Skeletal muscle satellite cell (primary cell): ENCODE data around the gene NKAIN1. TPM values are rescaled to one million over a fixed set of nuclear protein-coding genes. Genes with fewer than 3 reads are reported as not detected.
"Not testable (repeated sequence)": the region's sequence is repeated elsewhere in the genome, so short reads cannot be mapped to it uniquely, and the experiment has no call there.

Experiments used
- H3K27me3 ChIP-seq: 2 replicates; pipeline ENCODE4 v1.7.0; 2013; ENCODE audit warnings: low read length; ENCODE audit not compliant: control insufficient read depth, insufficient read depth
- H3K36me3 ChIP-seq: 2 replicates; pipeline ENCODE4 v1.7.0; 2013; ENCODE audit warnings: mild to moderate bottlenecking, control low read depth, low read length; ENCODE audit not compliant: insufficient read depth
- H3K4me1 ChIP-seq: 2 replicates; pipeline ENCODE4 v1.7.0; 2013; ENCODE audit warnings: low read length; ENCODE audit not compliant: control insufficient read depth, insufficient read depth
- H3K4me2 ChIP-seq: 2 replicates; pipeline ENCODE4 v1.7.0; 2013; ENCODE audit warnings: mild to moderate bottlenecking, low read length
- H3K4me3 ChIP-seq: 2 replicates; pipeline ENCODE4 v1.7.0; 2013; ENCODE audit warnings: low read length
- H3K9ac ChIP-seq: 2 replicates; pipeline ENCODE4 v1.7.0; 2013; ENCODE audit warnings: mild to moderate bottlenecking, low read depth, low read length, moderate library complexity
- H3K9me3 ChIP-seq: replicated peaks from 2 replicates; pipeline ENCODE4 v1.7.0; 2013; ENCODE audit warnings: mild to moderate bottlenecking, control low read depth, low read length
- total RNA-seq: library from RNA; depleted of rRNA; stranded (reverse); fragments of >200 nt; gene quantifications from 2 replicates; pipeline ENCODE4 v1.2.3, GENCODE V29; 2012; rRNA removed

Gene NKAIN1
- total RNA-seq = 0.22 TPM in 1 of 2 replicates, not detected in the other

- peaks cover 68% of the 10 kb centered on the region for H3K27me3 ChIP-seq
- no peaks in the 10 kb centered on the region for H3K9me3 ChIP-seq
- peak within 1 kb of the TSS; percentile 72 for H3K4me2 ChIP-seq
- H3K36me3 ChIP-seq = no peaks in the 10 kb centered on the region
- H3K9ac ChIP-seq = no peak within 1 kb of the TSS
- peak within 1 kb of the TSS; percentile 57 for H3K4me3 ChIP-seq
- peaks cover 7% of the 10 kb centered on the region for H3K4me1 ChIP-seq
Observed at GRCh38 chr1:31239653-31240241, at the start of gene NKAIN1. Gene NKAIN1, minus strand, starts transcription at chr1:31239887. Its CDS starts 340 bp downstream, at chr1:31239547.

GRCh38 chr1:31289021-31289420 lies 49.3 kb upstream of the NKAIN1 start:
- Histone ChIP-seq H3K4me3 (no peak overlapping the region), H3K9ac (no peak overlapping the region), H3K9me3 (no peaks in the 10 kb centered on the region), H3K27me3 (no peaks in the 10 kb centered on the region), H3K4me2 (no peak overlapping the region), H3K36me3 (peaks cover 54% of the 10 kb centered on the region), H3K4me1 (no peaks in the 10 kb centered on the region)

GRCh38 chr1:31287791-31288190 lies 48.1 kb upstream of the NKAIN1 start:
- H3K4me2 ChIP-seq, H3K9me3 ChIP-seq, H3K4me1 ChIP-seq, H3K27me3 ChIP-seq, H3K9ac ChIP-seq, H3K4me3 ChIP-seq: not testable (repeated sequence)
- H3K36me3 ChIP-seq = peaks cover 57% of the 10 kb centered on the region

- not testable (repeated sequence) for H3K27me3 ChIP-seq, H3K9ac ChIP-seq, H3K4me3 ChIP-seq, H3K4me1 ChIP-seq, H3K4me2 ChIP-seq, H3K9me3 ChIP-seq
- H3K36me3 ChIP-seq = peaks cover 44% of the 10 kb centered on the region
Observed at GRCh38 chr1:31282426-31282825, 42.7 kb upstream of the NKAIN1 start.

GRCh38 chr1:31273619-31274018 lies 33.9 kb upstream of the NKAIN1 start:
- no peak overlapping the region for H3K4me3 ChIP-seq
- peaks cover 57% of the 10 kb centered on the region for H3K36me3 ChIP-seq

GRCh38 chr1:31272369-31272768 lies 32.7 kb upstream of the NKAIN1 start:
- H3K27me3 ChIP-seq = no peaks in the 10 kb centered on the region
- H3K4me1 ChIP-seq = no peaks in the 10 kb centered on the region
- H3K4me3 ChIP-seq = no peak overlapping the region
- H3K4me2 ChIP-seq = no peak overlapping the region
- peaks cover 61% of the 10 kb centered on the region for H3K36me3 ChIP-seq
- no peaks in the 10 kb centered on the region for H3K9me3 ChIP-seq
- H3K9ac ChIP-seq = no peak overlapping the region

More at GRCh38 chr1:31273619-31274018, 33.9 kb upstream of the NKAIN1 start:
- Histone ChIP-seq H3K27me3 (no peaks in the 10 kb centered on the region), H3K9me3 (no peaks in the 10 kb centered on the region), H3K4me2 (no peak overlapping the region), H3K4me1 (no peaks in the 10 kb centered on the region), H3K9ac (no peak overlapping the region)

- Histone ChIP-seq H3K4me3 (no peak overlapping the region), H3K4me1 (no peaks in the 10 kb centered on the region), H3K36me3 (peaks cover 58% of the 10 kb centered on the region)
Observed at GRCh38 chr1:31266547-31266946, 26.9 kb upstream of the NKAIN1 start.

GRCh38 chr1:31264790-31265386 lies 25.2 kb upstream of the NKAIN1 start:
- Histone ChIP-seq H3K36me3 (peaks cover 53% of the 10 kb centered on the region), H3K9me3 (no peaks in the 10 kb centered on the region), H3K4me3 (no peak overlapping the region), H3K4me1 (no peaks in the 10 kb centered on the region), H3K4me2 (no peak overlapping the region), H3K9ac (no peak overlapping the region), H3K27me3 (no peaks in the 10 kb centered on the region)

More at GRCh38 chr1:31266547-31266946, 26.9 kb upstream of the NKAIN1 start:
- Histone ChIP-seq H3K27me3 (no peaks in the 10 kb centered on the region), H3K9me3 (no peaks in the 10 kb centered on the region), H3K9ac (no peak overlapping the region), H3K4me2 (no peak overlapping the region)

GRCh38 chr1:31263408-31263807 lies 23.7 kb upstream of the NKAIN1 start:
- no peaks in the 10 kb centered on the region for H3K9me3 ChIP-seq
- no peak overlapping the region for H3K9ac ChIP-seq
- no peak overlapping the region for H3K4me2 ChIP-seq
- no peaks in the 10 kb centered on the region for H3K4me1 ChIP-seq
- H3K27me3 ChIP-seq = no peaks in the 10 kb centered on the region
- no peak overlapping the region for H3K4me3 ChIP-seq
- peaks cover 54% of the 10 kb centered on the region for H3K36me3 ChIP-seq

GRCh38 chr1:31262393-31262792 lies 22.7 kb upstream of the NKAIN1 start:
- not testable (repeated sequence) for H3K9me3 ChIP-seq, H3K27me3 ChIP-seq, H3K4me3 ChIP-seq, H3K4me2 ChIP-seq, H3K9ac ChIP-seq, H3K4me1 ChIP-seq
- peaks cover 54% of the 10 kb centered on the region for H3K36me3 ChIP-seq

- no peaks in the 10 kb centered on the region for H3K9me3 ChIP-seq
- H3K9ac ChIP-seq = no peak overlapping the region
- H3K27me3 ChIP-seq = no peaks in the 10 kb centered on the region
- no peaks in the 10 kb centered on the region for H3K4me1 ChIP-seq
- no peak overlapping the region for H3K4me2 ChIP-seq
- H3K4me3 ChIP-seq = no peak overlapping the region
- peaks cover 57% of the 10 kb centered on the region for H3K36me3 ChIP-seq
Observed at GRCh38 chr1:31261916-31262315, 22.2 kb upstream of the NKAIN1 start.

GRCh38 chr1:31259746-31260145 lies 20.1 kb upstream of the NKAIN1 start:
- no peaks in the 10 kb centered on the region for H3K9me3 ChIP-seq
- no peak overlapping the region for H3K4me3 ChIP-seq
- H3K4me2 ChIP-seq = no peak overlapping the region
- peaks cover 49% of the 10 kb centered on the region for H3K36me3 ChIP-seq
- H3K4me1 ChIP-seq = no peaks in the 10 kb centered on the region
- no peaks in the 10 kb centered on the region for H3K27me3 ChIP-seq
- no peak overlapping the region for H3K9ac ChIP-seq
